IMR-90 (cell line): ENCODE results near the gene FGGY. TPM values are rescaled to one million over a fixed set of nuclear protein-coding genes. Genes with fewer than 3 reads are reported as not detected.

Experiments used
- ATAC-seq: fragments of 200-7000 bp; cut with Tn5 transposase; 2 replicates; pipeline ENCODE4 v1.9.1; 2020; ENCODE audit warnings: low read depth, mild to moderate bottlenecking, moderate library complexity
- BruUV-seq: library from RNA; stranded (reverse); fragments of 400-500 nt; replicated peaks from 2 replicates; lab custom pipeline; 2021; lab: Mats Ljungman, UMichigan
- CTCF ChIA-PET: fragments of 300-600 bp; formaldehyde crosslinking; extraction: SDS; loops from one replicate; lab custom pipeline; 2021; ENCODE audit warnings: antibody characterized with exemption; lab: Yijun Ruan, JAX
- POLR2A ChIA-PET: fragments of 300-600 bp; sonication (Branson Sonifier 250); formaldehyde crosslinking; loops from one replicate; lab custom pipeline; 2022; ENCODE audit warnings: antibody characterized with exemption; ENCODE audit not compliant: unreplicated experiment; lab: Charles Lee
- DNase-seq: peaks from one replicate; pipeline ENCODE4 v3.0.0; 2013
- H2AFZ ChIP-seq: replicated peaks from 2 replicates; pipeline ENCODE3; 2013; ENCODE audit warnings: low read length, mild to moderate bottlenecking; ENCODE audit not compliant: poor library complexity
- H2AK5ac ChIP-seq: 2 replicates; pipeline ENCODE4 v1.6.1; 2013; ENCODE audit warnings: low read depth, low read length, inconsistent platforms
- H2AK9ac ChIP-seq: replicated peaks from 2 replicates; pipeline ENCODE3; 2013; ENCODE audit warnings: mild to moderate bottlenecking, low read depth, low read length, moderate library complexity; ENCODE audit not compliant: poor library complexity
- H2BK120ac ChIP-seq: 2 replicates; pipeline ENCODE4 v1.6.1; 2013; ENCODE audit warnings: low read depth, low read length, inconsistent platforms
- H2BK15ac ChIP-seq: 3 replicates; pipeline ENCODE4 v1.6.1; 2013; ENCODE audit warnings: low read depth, low read length, inconsistent platforms
- H2BK20ac ChIP-seq: 2 replicates; pipeline ENCODE4 v1.6.1; 2013; ENCODE audit warnings: low read depth, mild to moderate bottlenecking, inconsistent platforms, low read length, moderate library complexity
- H2BK5ac ChIP-seq: 2 replicates; pipeline ENCODE4 v1.6.1; 2013; ENCODE audit warnings: mild to moderate bottlenecking, low read depth, low read length, inconsistent platforms; ENCODE audit not compliant: poor library complexity, severe bottlenecking
- H3K14ac ChIP-seq: replicated peaks from 2 replicates; pipeline ENCODE4 v1.6.1; 2013; ENCODE audit warnings: low read depth, low read length, inconsistent platforms
- H3K18ac ChIP-seq: 2 replicates; pipeline ENCODE4 v1.6.1; 2013; ENCODE audit warnings: low read depth, low read length, control low read depth
- H3K23ac ChIP-seq: 2 replicates; pipeline ENCODE4 v1.6.1; 2013; ENCODE audit warnings: low read depth, low read length, inconsistent platforms
- H3K27ac ChIP-seq: 2 replicates; pipeline ENCODE4 v1.5.1; 2013; ENCODE audit warnings: mild to moderate bottlenecking, control low read depth, low read length; ENCODE audit not compliant: insufficient read depth
- H3K27me3 ChIP-seq: 2 replicates; pipeline ENCODE4 v1.6.1; 2013; ENCODE audit warnings: low read length; ENCODE audit not compliant: control insufficient read depth, insufficient read depth
- H3K36me3 ChIP-seq: 2 replicates; pipeline ENCODE4 v1.6.1; 2013; ENCODE audit warnings: low read length, mixed read lengths; ENCODE audit not compliant: control insufficient read depth, insufficient read depth
- H3K4ac ChIP-seq: 2 replicates; pipeline ENCODE4 v1.6.1; 2013; ENCODE audit warnings: low read depth, low read length, inconsistent platforms
- H3K4me1 ChIP-seq: 2 replicates; pipeline ENCODE4 v1.6.1; 2013; ENCODE audit warnings: low read length, mixed read lengths; ENCODE audit not compliant: control insufficient read depth, insufficient read depth
- H3K4me2 ChIP-seq: 2 replicates; pipeline ENCODE4 v1.6.1; 2013; ENCODE audit warnings: low read depth, mild to moderate bottlenecking, control low read depth, low read length, moderate library complexity
- H3K4me3 ChIP-seq: 2 replicates; pipeline ENCODE4 v1.5.1; 2013; ENCODE audit warnings: low read depth, mild to moderate bottlenecking, control low read depth, low read length, moderate library complexity; ENCODE audit not compliant: insufficient read depth
- H3K56ac ChIP-seq: 2 replicates; pipeline ENCODE4 v1.6.1; 2013; ENCODE audit warnings: low read length, inconsistent platforms; ENCODE audit not compliant: insufficient read depth; ENCODE audit errors: extremely low read depth
- H3K79me1 ChIP-seq, 2 experiments: 2 replicates each; pipeline ENCODE4 v1.6.1; 2013; ENCODE audit warnings: low read length in 2 of 2, inconsistent platforms in 1 of 2, low read depth in 1 of 2
- H3K9ac ChIP-seq: 2 replicates; pipeline ENCODE4 v1.6.1; 2013; ENCODE audit warnings: low read depth, low read length, control low read depth
- H3K9me1 ChIP-seq: 2 replicates; pipeline ENCODE4 v1.6.1; 2013; ENCODE audit warnings: low read length, inconsistent platforms; ENCODE audit not compliant: insufficient read depth
- H3K9me3 ChIP-seq: 2 replicates; pipeline ENCODE4 v1.6.1; 2013; ENCODE audit warnings: low read length; ENCODE audit not compliant: control insufficient read depth, insufficient read depth
- H4K20me1 ChIP-seq: 2 replicates; pipeline ENCODE4 v1.6.1; 2013; ENCODE audit warnings: low read length, inconsistent platforms; ENCODE audit not compliant: insufficient read depth
- H4K5ac ChIP-seq: 2 replicates; pipeline ENCODE4 v1.6.1; 2013; ENCODE audit warnings: mild to moderate bottlenecking, low read depth, low read length, control low read depth
- H4K8ac ChIP-seq, 2 experiments: 2 replicates each; pipeline ENCODE4 v1.6.1; 2013; ENCODE audit warnings: low read depth in 2 of 2, low read length in 2 of 2, control low read depth in 1 of 2, inconsistent platforms in 1 of 2
- H4K91ac ChIP-seq: 2 replicates; pipeline ENCODE4 v1.6.1; 2013; ENCODE audit warnings: low read depth, low read length, inconsistent platforms; ENCODE audit not compliant: insufficient read depth
- CEBPB ChIP-seq: IDR thresholded peaks from 2 replicates; pipeline ENCODE4 v1.6.1; 2012; ENCODE audit warnings: low read depth, low read length, improper control_type of control experiment
- MAFK ChIP-seq: IDR thresholded peaks from 2 replicates; pipeline ENCODE4 v1.6.1; 2012; ENCODE audit warnings: low read depth, low read length, improper control_type of control experiment
- NFE2L2 ChIP-seq: fragments of 150-350 bp; IDR thresholded peaks from 2 replicates; pipeline ENCODE4 v1.6.1; 2016; ENCODE audit warnings: low read depth, mild to moderate bottlenecking, low read length
- WGBS, 2 experiments: methylation state at CpG; one replicate each; pipeline versions ENCODE4 v1.1.5 to v1.1.7; 2013; ENCODE audit warnings: missing lambda C conversion rate in 2 of 2; ENCODE audit not compliant: insufficient read length in 1 of 2; ENCODE audit errors: extremely low coverage in 2 of 2; 5-methylcytosine and 5-hydroxymethylcytosine counted together
- dilution Hi-C: fragments of 300-500 bp; cut with HindIII; formaldehyde crosslinking; loops from one replicate; pipeline ENCODE4 v1.14.3; 2018; ENCODE audit warnings: low sequenced_read_pairs; ENCODE audit not compliant: unreplicated experiment
- in situ Hi-C: fragments of 300-500 bp; cut with MboI; formaldehyde crosslinking; loops from 3 replicates; pipeline ENCODE4 v1.14.3; 2019; ENCODE audit warnings: low sequenced_read_pairs, inconsistent platforms, mixed read lengths
- intact Hi-C: fragments of 100-400 bp; cut with micrococcal nuclease; formaldehyde crosslinking; loops from 2 replicates; pipeline ENCODE4 v1.10.0; 2022
- polyA plus RNA-seq, 3 experiments: library from polyadenylated mRNA; depleted of rRNA; stranded (reverse); fragments of >200 nt; gene quantifications; 2 replicates each; pipeline ENCODE4 v1.2.3, GENCODE V29; 2012; ENCODE audit warnings: low replicate concordance in 1 of 3
- total RNA-seq: library from RNA; depleted of rRNA; stranded (reverse); fragments of >200 nt; gene quantifications from 2 replicates; pipeline ENCODE4 v1.2.3, GENCODE V29; 2012

Gene FGGY
- total and polyA plus RNA-seq, 2 of the 4 experiments (the other 2 are of a cell fraction) = 5.6 to 14.0 TPM

DNA sequence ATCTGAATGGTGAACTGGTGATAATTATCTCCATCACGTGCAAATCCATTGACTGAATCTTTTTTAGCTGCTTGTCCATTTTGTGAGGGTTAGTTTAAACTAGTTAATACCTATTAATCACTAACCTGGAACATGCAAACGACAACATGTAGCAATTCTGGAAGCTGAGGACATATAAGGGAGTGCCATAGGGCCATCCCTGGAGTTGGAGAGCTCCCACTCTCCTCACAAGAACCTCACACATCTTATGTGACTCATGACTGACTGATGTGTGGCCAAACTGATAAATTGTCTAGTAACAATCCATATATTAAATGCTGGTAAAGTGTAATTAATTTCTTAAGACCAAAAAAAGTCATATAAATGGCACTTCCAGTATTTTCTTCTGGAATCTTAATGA is 454.9 kb downstream of the FGGY start:
- in situ Hi-C loops (loop anchor here (25.0 kb wide), 1 partner anchor 1240 kb away; no protein-coding TSS in a partner anchor), dilution Hi-C loops (loop anchor here (25.0 kb wide), 1 partner anchor 1014 kb away; no protein-coding TSS in a partner anchor)

More for the DNA sequence above, 454.9 kb downstream of the FGGY start:
- no peaks in the 10 kb centered on the region for H3K79me1 ChIP-seq
- no peak overlapping the region for H4K91ac ChIP-seq
- H3K4ac ChIP-seq = peak overlapping the region; percentile 22; the same call in 1 of the 2 replicates
- H3K18ac ChIP-seq = no peak overlapping the region
- H3K4me1 ChIP-seq = peaks cover 4% of the 10 kb centered on the region
- H3K4me3 ChIP-seq = no peak overlapping the region
- H4K5ac ChIP-seq = no peak overlapping the region
- H2AK5ac ChIP-seq = 0 out of 2 replicates have a peak overlapping the region, but pooled peaks have one; percentile 36
- H2BK20ac ChIP-seq = 0 out of 2 replicates have a peak overlapping the region, but pooled peaks have one; percentile 57
- H3K14ac ChIP-seq = peak overlapping the region; percentile 57; the same call in 1 of the 2 replicates
- no peak overlapping the region for H3K4me2 ChIP-seq
- CTCF ChIA-PET = interaction anchor here (0.5 to 0.7 kb wide), 2 partner anchors 480 to 1250 kb away, joined by 3 read pairs; no protein-coding TSS in a partner anchor
- no peak overlapping the region for H3K23ac ChIP-seq
- peak overlapping the region; percentile 73; the same call in 1 of the 2 replicates for H2BK120ac ChIP-seq
- H3K9ac ChIP-seq = no peak overlapping the region
- H4K8ac ChIP-seq = no peak overlapping the region
- H2AK9ac ChIP-seq = no peak overlapping the region
- no peak for ATAC-seq
- DNase-seq = peak; percentile 19
- no peak overlapping the region for H2BK5ac ChIP-seq
- no peaks in the 10 kb centered on the region for H3K36me3 ChIP-seq
- WGBS, 2 experiments = no CpG with 5 or more reads among the region's 2 CpGs
- H3K27me3 ChIP-seq = no peaks in the 10 kb centered on the region; the same call in 1 of the 2 replicates
- H4K20me1 ChIP-seq = no peaks in the 10 kb centered on the region
- BruUV-seq = no TSS peak
- peak overlapping the region; percentile 87; the same call in 1 of the 3 replicates for H2BK15ac ChIP-seq
- H3K56ac ChIP-seq = no peak overlapping the region
- intact Hi-C loops = loop anchor here (2.0 to 10.0 kb wide), 5 partner anchors 177 to 1207 kb away; partner anchors contain the start of gene OMA1
- POLR2A ChIA-PET = no interaction called here
- H2AFZ ChIP-seq = no peak overlapping the region
- H3K9me1 ChIP-seq = no peaks in the 10 kb centered on the region
- no peak for TF ChIP-seq NFE2L2
- no peak for TF ChIP-seq MAFK
- TF ChIP-seq CEBPB = no peak
- H3K9me3 ChIP-seq = no peaks in the 10 kb centered on the region
- no peak overlapping the region for H3K27ac ChIP-seq
